Stimulated activated CD4-positive, alpha-beta T cell treated with anti-CD3 and anti-CD28 coated beads, Interleukin-15, amount 100 ng/mL, for 48 hours (primary cell): ENCODE results near the gene KCNAB3.

Source experiments
- DNase-seq, 2 donors: peaks; one replicate each; pipeline ENCODE4 v3.0.0-alpha.2; 2020; ENCODE audit warnings: low read depth in 2 of 2

The KCNAB3 gene

DNA sequence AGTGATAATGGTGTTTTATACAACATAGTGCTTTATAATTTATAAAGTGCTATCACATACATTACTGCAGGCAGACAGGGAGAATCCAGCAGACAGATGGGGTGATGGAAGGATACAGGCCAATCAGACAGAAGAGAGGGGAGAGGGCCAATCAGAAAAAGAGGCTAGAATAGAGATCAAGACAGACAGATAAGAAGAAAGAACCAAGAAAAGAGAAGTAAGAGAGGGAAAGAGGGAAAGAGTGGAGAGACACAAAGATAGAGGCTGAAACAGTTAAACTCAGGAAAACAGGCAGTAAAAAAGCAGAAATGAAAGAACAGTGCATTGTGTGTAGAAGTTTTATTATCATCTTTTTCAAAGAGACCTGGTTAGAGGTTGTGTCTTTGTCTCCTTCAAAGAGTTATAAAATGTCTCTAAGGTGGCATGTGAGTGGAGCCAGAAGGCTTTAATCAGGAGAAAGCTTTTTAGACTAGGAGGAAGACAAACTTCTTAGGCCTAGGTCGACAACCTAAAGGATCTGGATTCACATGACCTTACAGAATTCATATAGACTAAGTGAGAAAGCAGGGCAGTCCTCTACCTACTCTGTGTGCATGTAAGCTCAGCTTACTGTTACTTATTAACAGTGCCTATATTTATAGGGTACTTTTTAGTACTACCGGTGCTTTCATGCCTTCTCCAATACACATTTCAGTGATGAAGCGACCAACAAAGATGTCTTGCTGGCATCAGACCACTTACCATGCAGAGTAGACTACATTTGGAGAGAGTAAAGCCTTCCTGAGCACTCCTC, 49.4 kb downstream of the KCNAB3 start:
- DNase-seq: no peak

DNA sequence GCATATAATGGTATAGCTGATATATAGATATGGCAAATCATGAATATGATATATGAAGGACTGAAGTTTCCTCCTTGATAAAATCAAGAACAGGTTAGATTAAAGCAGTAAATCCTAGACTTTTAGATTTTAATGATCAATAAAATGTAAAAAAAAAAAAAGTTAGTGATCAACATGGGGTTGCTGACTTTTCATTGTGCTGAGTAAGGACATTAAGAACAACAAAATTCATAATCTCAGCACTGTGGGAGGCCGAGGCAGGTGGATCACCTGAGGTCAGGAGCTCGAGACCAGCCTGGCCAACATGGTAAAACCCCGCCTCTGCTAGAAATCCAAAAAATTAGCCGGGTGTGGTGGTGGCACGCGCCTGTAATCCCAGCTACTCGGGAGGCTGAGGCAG, 51.4 kb downstream of the KCNAB3 start:
- DNase-seq: no peak

DNA sequence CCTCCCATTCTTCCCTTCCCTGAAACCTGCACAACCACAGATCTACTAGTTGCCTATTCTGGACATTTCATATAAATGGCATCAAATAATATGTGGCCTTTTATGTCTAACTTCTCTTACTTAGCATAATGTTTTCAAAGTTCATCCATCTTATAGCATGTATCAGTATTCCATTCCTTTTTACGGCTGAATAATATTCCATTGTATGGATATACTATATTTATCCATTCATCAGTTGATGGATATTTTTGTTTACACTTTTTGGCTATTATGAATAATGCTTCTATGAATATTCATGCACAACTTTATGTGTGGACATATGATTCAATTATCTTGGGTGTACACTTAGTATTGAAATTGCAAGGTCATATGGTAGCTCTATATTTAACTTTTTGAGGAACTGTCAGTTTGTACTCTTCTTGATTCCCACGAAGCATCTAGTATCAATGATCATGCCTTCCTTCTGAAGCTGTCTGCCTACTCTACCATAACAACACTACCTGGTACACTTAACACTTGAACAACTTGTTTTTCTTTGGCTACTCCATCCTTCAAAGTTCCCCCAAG, 53.8 kb downstream of the KCNAB3 start:
- DNase-seq: no peak

DNA sequence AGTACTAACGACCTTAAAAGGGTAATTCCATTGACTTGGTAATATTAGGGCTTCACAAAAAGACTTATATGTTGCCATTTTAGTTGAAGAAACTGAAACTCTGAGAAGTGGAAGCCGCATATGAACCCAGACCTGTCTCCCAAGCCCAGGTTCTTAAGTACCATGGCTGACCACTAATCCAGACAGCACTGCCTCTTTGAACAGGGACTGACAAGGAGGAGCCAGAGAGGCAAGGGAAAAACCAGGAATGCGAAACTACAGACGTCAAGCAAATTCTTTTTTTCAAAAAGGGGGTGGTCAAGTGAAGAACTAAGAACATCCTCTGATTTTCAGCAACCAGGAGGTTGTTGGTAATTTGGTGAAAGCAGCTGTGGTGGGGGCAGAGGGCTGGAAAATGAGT, 56.6 kb downstream of the KCNAB3 start:
- DNase-seq: no peak
